Activated T-helper 2 cell treated with anti-CD3 and anti-CD28 coated beads, Interferon-gamma antibody, Interleukin-2, Interleukin-4, amounts not matched to agents 10 μg/mL and 5 μg/mL and 100 μg/mL, durations not matched to agents 14 hours and 24 hours and 36 hours (primary cell): ENCODE results near the gene SLC6A12. TPM values are rescaled to one million over a fixed set of nuclear protein-coding genes. Genes with fewer than 3 reads are reported as not detected.

Experiments
- total RNA-seq: library from RNA; stranded (reverse); gene quantifications from 2 replicates; pipeline ENCODE4 v1.2.3, GENCODE V29; 2022

SLC6A12 gene
- total RNA-seq, 1 donor from 2014 or later, result 0.37 TPM

Other genes starting within 250 kb of the SLC6A12 start
- gene IQSEC3, start 147.4 kb downstream of the SLC6A12 start, total RNA-seq, result 0.25 and 0.44 TPM in 2 replicates
- 0.18 and 0.21 TPM in 2 replicates for gene SLC6A13, start 48.7 kb upstream of the SLC6A12 start, total RNA-seq
- 76.4 and 77.9 TPM in 2 replicates for gene KDM5A, start 175.2 kb upstream of the SLC6A12 start, total RNA-seq
- gene CCDC77, start 187.5 kb upstream of the SLC6A12 start, total RNA-seq, result 12.5 and 14.4 TPM in 2 replicates
- gene B4GALNT3, start 245.8 kb upstream of the SLC6A12 start, total RNA-seq, result 6.5 and 6.9 TPM in 2 replicates